K562 (cell line): ENCODE data around the gene EIF4EBP2. TPM values are rescaled to one million over a fixed set of nuclear protein-coding genes. Genes with fewer than 3 reads are reported as not detected.

Experiments used
- BRD4 ChIP-seq: fragments of 200-600 bp; sonication (generic); IDR thresholded peaks from 2 replicates; pipeline ENCODE4 v1.6.1; 2017; ENCODE audit warnings: inconsistent platforms
- CBFA2T3 ChIP-seq: fragments of 450-650 bp; IDR thresholded peaks from 2 replicates; pipeline ENCODE4 v1.6.1; 2017
- EHMT2 ChIP-seq: fragments of 450-650 bp; IDR thresholded peaks from 2 replicates; pipeline ENCODE4 v1.6.1; 2018; ENCODE audit warnings: antibody characterized with exemption
- FOXK2 ChIP-seq, 2 experiments: fragments of 450-650 bp; IDR thresholded peaks in 1 of 2; conservative IDR thresholded peaks in 1 of 2; 2 replicates each; pipeline ENCODE4 v1.6.1; 2016; ENCODE audit warnings: low read depth in 2 of 2, mild to moderate bottlenecking in 1 of 2
- GTF2E2 ChIP-seq: fragments of 200-800 bp; sonication (Bioruptor generic); IDR thresholded peaks from 2 replicates; pipeline ENCODE4 v1.6.1; 2016; ENCODE audit warnings: missing genetic modification characterization, missing compliant biosample characterization
- IFI16 ChIP-seq: fragments of 250-450 bp; sonication (Bioruptor Pico); IDR thresholded peaks from 2 replicates; pipeline ENCODE4 v2.1.2; 2022; ENCODE audit warnings: mild to moderate bottlenecking, inconsistent platforms
- MAZ ChIP-seq, 2 experiments: fragments of 450-650 bp in 1 of 2; sonication (generic) in 1 of 2; formaldehyde crosslinking; IDR thresholded peaks in 1 of 2; conservative IDR thresholded peaks in 1 of 2; 2 replicates each; pipeline versions ENCODE4 v1.4.0 to v1.5.0; 2020; ENCODE audit warnings: mild to moderate bottlenecking in 1 of 2, missing genetic modification reagents in 1 of 2
- MEF2A ChIP-seq: IDR thresholded peaks from 2 replicates; pipeline ENCODE4 v1.6.1; 2011; ENCODE audit warnings: low read depth, mild to moderate bottlenecking, low read length, moderate library complexity; ENCODE audit not compliant: control insufficient read depth
- NR2F6 ChIP-seq: fragments of 450-650 bp; formaldehyde crosslinking; IDR thresholded peaks from 2 replicates; pipeline ENCODE4 v1.4.0; 2020; ENCODE audit warnings: mild to moderate bottlenecking
- SMC3 ChIP-seq: conservative IDR thresholded peaks from 2 replicates; pipeline ENCODE4 v1.6.1; 2011; ENCODE audit warnings: low read depth, low read length, improper control_type of control experiment; ENCODE audit not compliant: insufficient read depth
- polyA plus RNA-seq, 8 experiments: library from polyadenylated mRNA; depleted of rRNA in 4 of 8; stranded (reverse) in 5 of 8; unstranded in 3 of 8; fragments of >200 nt; fragmentation: Nextera tagmentation in 2 of 8; fragmentation: Illumina TruSeq in 1 of 8; extraction: Ambion mirVana in 2 of 8; extraction: Trizol in 1 of 8; gene quantifications; 2 replicates each; pipeline versions ENCODE4 v1.2.1 to v1.2.3, GENCODE V29; 2011 to 2014; ENCODE audit warnings: inconsistent platforms in 1 of 8, missing spikeins in 1 of 8
- total RNA-seq, 7 experiments: library from RNA; depleted of rRNA in 6 of 7; stranded (reverse); fragments of >200 nt in 6 of 7; fragmentation: Illumina TruSeq in 2 of 7; extraction: Trizol in 2 of 7; gene quantifications; 2 replicates each; pipeline versions ENCODE4 v1.2.1 to v1.2.3, GENCODE V29; 2011 to 2021; ENCODE audit warnings: low replicate concordance in 1 of 7
- TF ChIP-seq, protein P1 (sequence below): fragments of 450-650 bp; IDR thresholded peaks from 2 replicates; pipeline ENCODE4 v1.6.1; 2016; ENCODE audit warnings: low read depth
- TF ChIP-seq, protein P2 (sequence below): fragments of 450-650 bp; IDR thresholded peaks from 2 replicates; pipeline ENCODE4 v1.6.1; 2016; ENCODE audit warnings: missing biosample characterization, missing genetic modification characterization
- TF ChIP-seq, protein P3 (sequence below): fragments of 200-800 bp; sonication (Bioruptor generic); IDR thresholded peaks from 2 replicates; pipeline ENCODE4 v1.6.1; 2016; ENCODE audit warnings: missing genetic modification characterization, missing compliant biosample characterization

EIF4EBP2 gene
- total and polyA plus RNA-seq, 9 of the 15 experiments (the other 6 are each of a cell fraction or from before 2014, with no cell fraction given) = 16.1 to 67.5 (median 38.3) TPM

DNA sequence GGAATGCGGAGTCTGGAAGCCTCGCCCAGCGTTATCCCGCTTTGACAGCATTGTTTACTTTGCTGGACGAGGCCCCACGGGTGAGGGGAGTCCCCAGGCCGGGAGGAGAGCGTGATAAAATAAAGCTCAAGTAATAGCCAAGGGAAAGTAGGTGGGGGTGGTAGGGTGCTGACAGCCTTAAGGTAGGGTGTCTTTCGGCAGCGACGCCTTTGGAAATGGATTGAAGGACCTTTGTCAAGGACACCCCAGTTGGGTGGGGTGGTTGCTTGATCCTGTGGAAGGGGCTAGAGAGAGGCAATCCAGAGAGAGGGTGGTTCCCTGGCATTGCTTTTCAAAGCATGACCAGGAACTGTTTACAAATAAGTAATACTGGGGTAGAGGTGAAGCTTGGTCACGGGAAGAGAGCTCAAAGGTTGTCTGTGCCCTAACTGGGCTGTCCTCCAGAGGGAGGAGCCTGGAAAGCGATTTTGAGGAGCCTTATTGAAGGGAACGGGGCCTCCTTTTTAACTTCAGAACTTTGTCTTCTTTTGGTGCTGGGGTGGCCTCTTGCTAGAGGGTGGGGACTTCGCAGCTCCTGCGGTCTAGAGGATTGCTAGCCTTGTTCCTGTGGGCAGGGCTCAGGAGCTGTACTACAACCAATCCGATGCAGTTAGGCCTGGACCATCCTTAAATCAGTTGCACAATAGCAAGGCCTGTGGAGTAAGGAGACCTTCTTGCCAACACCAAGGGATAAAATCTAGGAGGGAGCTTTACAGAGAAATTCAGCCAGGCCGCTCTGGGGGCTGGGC is 1.3 kb downstream of the EIF4EBP2 start (continued):
- TF ChIP-seq, protein P1, sequence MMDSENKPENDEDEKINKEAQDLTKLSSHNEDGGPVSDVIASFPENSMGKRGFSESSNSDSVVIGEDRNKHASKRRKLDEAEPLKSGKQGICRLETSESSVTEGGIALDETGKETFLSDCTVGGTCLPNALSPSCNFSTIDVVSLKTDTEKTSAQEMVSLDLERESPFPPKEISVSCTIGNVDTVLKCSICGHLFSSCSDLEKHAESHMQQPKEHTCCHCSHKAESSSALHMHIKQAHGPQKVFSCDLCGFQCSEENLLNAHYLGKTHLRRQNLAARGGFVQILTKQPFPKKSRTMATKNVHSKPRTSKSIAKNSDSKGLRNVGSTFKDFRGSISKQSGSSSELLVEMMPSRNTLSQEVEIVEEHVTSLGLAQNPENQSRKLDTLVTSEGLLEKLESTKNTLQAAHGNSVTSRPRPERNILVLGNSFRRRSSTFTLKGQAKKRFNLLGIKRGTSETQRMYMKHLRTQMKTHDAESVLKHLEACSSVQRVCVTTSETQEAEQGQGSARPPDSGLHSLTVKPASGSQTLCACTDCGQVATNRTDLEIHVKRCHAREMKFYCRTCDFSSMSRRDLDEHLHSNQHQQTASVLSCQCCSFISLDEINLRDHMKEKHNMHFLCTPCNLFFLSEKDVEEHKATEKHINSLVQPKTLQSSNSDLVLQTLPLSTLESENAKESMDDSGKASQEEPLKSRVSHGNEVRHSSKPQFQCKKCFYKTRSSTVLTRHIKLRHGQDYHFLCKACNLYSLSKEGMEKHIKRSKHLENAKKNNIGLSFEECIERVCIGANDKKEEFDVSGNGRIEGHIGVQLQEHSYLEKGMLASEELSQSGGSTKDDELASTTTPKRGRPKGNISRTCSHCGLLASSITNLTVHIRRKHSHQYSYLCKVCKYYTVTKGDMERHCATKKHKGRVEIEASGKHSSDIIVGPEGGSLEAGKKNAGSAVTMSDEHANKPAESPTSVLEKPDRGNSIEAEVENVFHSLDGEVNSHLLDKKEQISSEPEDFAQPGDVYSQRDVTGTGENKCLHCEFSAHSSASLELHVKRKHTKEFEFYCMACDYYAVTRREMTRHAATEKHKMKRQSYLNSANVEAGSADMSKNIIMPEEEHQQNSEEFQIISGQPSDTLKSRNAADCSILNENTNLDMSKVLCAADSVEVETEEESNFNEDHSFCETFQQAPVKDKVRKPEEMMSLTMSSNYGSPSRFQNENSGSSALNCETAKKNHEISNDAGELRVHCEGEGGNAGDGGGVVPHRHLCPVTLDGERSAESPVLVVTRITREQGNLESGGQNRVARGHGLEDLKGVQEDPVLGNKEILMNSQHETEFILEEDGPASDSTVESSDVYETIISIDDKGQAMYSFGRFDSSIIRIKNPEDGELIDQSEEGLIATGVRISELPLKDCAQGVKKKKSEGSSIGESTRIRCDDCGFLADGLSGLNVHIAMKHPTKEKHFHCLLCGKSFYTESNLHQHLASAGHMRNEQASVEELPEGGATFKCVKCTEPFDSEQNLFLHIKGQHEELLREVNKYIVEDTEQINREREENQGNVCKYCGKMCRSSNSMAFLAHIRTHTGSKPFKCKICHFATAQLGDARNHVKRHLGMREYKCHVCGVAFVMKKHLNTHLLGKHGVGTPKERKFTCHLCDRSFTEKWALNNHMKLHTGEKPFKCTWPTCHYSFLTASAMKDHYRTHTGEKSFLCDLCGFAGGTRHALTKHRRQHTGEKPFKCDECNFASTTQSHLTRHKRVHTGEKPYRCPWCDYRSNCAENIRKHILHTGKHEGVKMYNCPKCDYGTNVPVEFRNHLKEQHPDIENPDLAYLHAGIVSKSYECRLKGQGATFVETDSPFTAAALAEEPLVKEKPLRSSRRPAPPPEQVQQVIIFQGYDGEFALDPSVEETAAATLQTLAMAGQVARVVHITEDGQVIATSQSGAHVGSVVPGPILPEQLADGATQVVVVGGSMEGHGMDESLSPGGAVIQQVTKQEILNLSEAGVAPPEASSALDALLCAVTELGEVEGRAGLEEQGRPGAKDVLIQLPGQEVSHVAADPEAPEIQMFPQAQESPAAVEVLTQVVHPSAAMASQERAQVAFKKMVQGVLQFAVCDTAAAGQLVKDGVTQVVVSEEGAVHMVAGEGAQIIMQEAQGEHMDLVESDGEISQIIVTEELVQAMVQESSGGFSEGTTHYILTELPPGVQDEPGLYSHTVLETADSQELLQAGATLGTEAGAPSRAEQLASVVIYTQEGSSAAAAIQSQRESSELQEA = no peak
- TF ChIP-seq BRD4 = no peak
- TF ChIP-seq, protein P2, sequence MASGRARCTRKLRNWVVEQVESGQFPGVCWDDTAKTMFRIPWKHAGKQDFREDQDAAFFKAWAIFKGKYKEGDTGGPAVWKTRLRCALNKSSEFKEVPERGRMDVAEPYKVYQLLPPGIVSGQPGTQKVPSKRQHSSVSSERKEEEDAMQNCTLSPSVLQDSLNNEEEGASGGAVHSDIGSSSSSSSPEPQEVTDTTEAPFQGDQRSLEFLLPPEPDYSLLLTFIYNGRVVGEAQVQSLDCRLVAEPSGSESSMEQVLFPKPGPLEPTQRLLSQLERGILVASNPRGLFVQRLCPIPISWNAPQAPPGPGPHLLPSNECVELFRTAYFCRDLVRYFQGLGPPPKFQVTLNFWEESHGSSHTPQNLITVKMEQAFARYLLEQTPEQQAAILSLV (tag) = peak; percentile 77
- TF ChIP-seq EHMT2 = no peak
- TF ChIP-seq CBFA2T3 = peak; percentile 60
- TF ChIP-seq, protein P3, sequence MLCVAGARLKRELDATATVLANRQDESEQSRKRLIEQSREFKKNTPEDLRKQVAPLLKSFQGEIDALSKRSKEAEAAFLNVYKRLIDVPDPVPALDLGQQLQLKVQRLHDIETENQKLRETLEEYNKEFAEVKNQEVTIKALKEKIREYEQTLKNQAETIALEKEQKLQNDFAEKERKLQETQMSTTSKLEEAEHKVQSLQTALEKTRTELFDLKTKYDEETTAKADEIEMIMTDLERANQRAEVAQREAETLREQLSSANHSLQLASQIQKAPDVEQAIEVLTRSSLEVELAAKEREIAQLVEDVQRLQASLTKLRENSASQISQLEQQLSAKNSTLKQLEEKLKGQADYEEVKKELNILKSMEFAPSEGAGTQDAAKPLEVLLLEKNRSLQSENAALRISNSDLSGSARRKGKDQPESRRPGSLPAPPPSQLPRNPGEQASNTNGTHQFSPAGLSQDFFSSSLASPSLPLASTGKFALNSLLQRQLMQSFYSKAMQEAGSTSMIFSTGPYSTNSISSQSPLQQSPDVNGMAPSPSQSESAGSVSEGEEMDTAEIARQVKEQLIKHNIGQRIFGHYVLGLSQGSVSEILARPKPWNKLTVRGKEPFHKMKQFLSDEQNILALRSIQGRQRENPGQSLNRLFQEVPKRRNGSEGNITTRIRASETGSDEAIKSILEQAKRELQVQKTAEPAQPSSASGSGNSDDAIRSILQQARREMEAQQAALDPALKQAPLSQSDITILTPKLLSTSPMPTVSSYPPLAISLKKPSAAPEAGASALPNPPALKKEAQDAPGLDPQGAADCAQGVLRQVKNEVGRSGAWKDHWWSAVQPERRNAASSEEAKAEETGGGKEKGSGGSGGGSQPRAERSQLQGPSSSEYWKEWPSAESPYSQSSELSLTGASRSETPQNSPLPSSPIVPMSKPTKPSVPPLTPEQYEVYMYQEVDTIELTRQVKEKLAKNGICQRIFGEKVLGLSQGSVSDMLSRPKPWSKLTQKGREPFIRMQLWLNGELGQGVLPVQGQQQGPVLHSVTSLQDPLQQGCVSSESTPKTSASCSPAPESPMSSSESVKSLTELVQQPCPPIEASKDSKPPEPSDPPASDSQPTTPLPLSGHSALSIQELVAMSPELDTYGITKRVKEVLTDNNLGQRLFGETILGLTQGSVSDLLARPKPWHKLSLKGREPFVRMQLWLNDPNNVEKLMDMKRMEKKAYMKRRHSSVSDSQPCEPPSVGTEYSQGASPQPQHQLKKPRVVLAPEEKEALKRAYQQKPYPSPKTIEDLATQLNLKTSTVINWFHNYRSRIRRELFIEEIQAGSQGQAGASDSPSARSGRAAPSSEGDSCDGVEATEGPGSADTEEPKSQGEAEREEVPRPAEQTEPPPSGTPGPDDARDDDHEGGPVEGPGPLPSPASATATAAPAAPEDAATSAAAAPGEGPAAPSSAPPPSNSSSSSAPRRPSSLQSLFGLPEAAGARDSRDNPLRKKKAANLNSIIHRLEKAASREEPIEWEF = no peak
- TF ChIP-seq IFI16 (CRISPR knock-in tag) = no peak
- TF ChIP-seq MEF2A = no peak
- no peak for TF ChIP-seq GTF2E2 (tag)
- no peak; a peak in 1 of 4 replicates for TF ChIP-seq MAZ (CRISPR knock-in tag; conservative IDR thresholded peaks at IDR 0.05 in 1 of 2, IDR thresholded peaks at IDR 0.05 in 1 of 2)
- TF ChIP-seq FOXK2 (conservative IDR thresholded peaks at IDR 0.05 in 1 of 2, IDR thresholded peaks at IDR 0.05 in 1 of 2; ENCODE audit: low read depth in 2 of 2) = peak; percentile 46 to 47; a peak in 1 of 4 replicates
- no peak for TF ChIP-seq NR2F6 (CRISPR knock-in tag)
- 0 out of 2 replicates have a peak, but pooled peaks have one; percentile 6 for TF ChIP-seq SMC3
